OCI-LY1 (cell line): Measurements from ENCODE around the gene ASB8.

Source experiments
- CTCF ChIP-seq: fragments of 200-600 bp; sonication (generic), shearing (Covaris generic); IDR thresholded peaks from 2 replicates; pipeline ENCODE4 v1.5.1; 2017; ENCODE audit warnings: mild to moderate bottlenecking, antibody characterized with exemption, low read length, moderate library complexity, mixed read lengths
- EZH2 ChIP-seq: fragments of 200-600 bp; sonication (generic), shearing (Covaris generic); IDR thresholded peaks from 2 replicates; pipeline ENCODE4 v1.8.0; 2017; ENCODE audit warnings: borderline replicate concordance, mixed run types, mild to moderate bottlenecking, antibody characterized with exemption, low read length, moderate library complexity, mixed read lengths

- TF ChIP-seq CTCF (no peak), EZH2 (no peak)
Measured at GRCh38 chr12:48106681-48107613, 50.4 kb downstream of the ASB8 start.
